ENCODE results near the gene NHLH1. TPM values are rescaled to one million over a fixed set of nuclear protein-coding genes. Genes with fewer than 3 reads are reported as not detected.

The NHLH1 gene
- total and polyA plus RNA-seq, 8 donors, result 0.11 to 0.14 TPM; not detected in 6

- Histone ChIP-seq H3K27ac (no peak overlapping the region), H3K4me3 (no peak overlapping the region), H3K9me3 (no peaks in the 10 kb centered on the region), H3K27me3 (no peaks in the 10 kb centered on the region), H3K36me3 (no peaks in the 10 kb centered on the region), H3K4me1 (no peaks in the 10 kb centered on the region)
- DNase-seq, result no peak
- 81 to 89% methylated on average over 4 of the region's 4 CpGs for WGBS, 2 donors
- intact Hi-C loops (cut with DNase I), result no loop called here
- no peak for FAIRE-seq
- TF ChIP-seq CTCF (IDR thresholded peaks at IDR 0.05), result no peak
- no peak for ATAC-seq
Observed at GRCh38 chr1:160408864-160409263, 42.0 kb downstream of the NHLH1 start.

DNA sequence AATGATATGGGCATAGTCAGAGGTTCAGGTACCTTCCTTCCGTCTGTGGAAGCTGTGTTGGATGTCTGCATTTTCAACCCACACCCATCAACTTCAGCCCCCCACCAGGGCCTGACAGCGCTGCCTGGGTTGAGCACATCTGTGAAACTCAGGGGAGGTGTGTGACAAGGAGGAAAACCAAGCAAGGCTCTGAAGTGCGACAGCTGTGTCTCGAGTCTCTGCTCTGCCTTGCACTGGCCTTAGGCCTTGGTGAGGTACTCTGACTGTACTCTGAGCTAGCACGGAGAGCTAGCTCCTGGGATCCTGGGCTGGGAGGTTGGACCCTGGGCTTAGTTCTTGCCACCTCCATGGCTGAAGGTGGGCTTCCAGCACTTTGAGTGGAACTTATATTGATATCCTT is 42.6 kb downstream of the NHLH1 start:
- ATAC-seq (no peak), FAIRE-seq (no peak), DNase-seq (no peak)
- Histone ChIP-seq H3K27me3 (no peaks in the 10 kb centered on the region), H3K4me1 (no peaks in the 10 kb centered on the region), H3K36me3 (no peaks in the 10 kb centered on the region), H3K4me3 (no peak overlapping the region), H3K27ac (no peak overlapping the region), H3K9me3 (no peaks in the 10 kb centered on the region)
- whole genome bisulfite sequencing, 2 donors, result 76 to 82% methylated on average over 5 of the region's 5 CpGs
- TF ChIP-seq CTCF (IDR thresholded peaks at IDR 0.05), result no peak
- intact Hi-C loops (cut with DNase I), result no loop called here

DNA sequence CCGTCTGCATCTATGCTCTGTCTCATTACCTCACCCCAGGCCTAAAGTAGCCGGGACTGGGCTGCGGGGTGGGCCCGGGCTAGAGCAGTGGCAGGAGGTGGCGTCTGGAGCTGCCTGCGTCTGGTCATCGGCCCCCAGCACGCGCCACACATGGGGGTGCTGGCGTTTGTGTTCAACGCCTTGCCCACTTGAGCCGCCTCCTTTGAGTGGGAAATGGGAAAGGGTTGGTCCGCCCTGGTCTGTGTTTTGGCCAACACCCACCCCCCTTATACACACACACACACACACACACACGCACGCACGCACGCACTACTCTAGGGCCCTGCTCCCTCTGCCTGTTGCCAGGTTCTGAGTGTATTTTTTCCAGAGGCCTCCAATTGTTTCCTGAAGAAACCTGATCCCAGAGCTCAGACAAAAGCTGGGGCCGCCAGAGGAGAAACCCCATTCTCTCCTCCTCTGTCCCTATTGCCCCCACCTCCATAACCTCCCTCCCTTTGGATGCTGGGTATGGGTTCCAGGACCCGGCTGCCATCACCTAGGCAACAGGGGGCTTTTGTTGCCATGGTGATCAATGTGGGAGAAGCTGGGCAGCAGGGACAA is 43.6 kb downstream of the NHLH1 start:
- Histone ChIP-seq H3K9me3 (no peaks in the 10 kb centered on the region), H3K4me3 (no peak overlapping the region), H3K27me3 (no peaks in the 10 kb centered on the region), H3K27ac (no peak overlapping the region), H3K4me1 (no peaks in the 10 kb centered on the region), H3K36me3 (no peaks in the 10 kb centered on the region)
- DNase-seq (no peak), ATAC-seq (peak in 1 of 4 donors; percentile 34), FAIRE-seq (no peak)
- intact Hi-C loops (cut with DNase I), result no loop called here
- WGBS, 2 donors, result 84% methylated on average over 19 of the region's 19 CpGs
- TF ChIP-seq CTCF (IDR thresholded peaks at IDR 0.05), result no peak

DNA sequence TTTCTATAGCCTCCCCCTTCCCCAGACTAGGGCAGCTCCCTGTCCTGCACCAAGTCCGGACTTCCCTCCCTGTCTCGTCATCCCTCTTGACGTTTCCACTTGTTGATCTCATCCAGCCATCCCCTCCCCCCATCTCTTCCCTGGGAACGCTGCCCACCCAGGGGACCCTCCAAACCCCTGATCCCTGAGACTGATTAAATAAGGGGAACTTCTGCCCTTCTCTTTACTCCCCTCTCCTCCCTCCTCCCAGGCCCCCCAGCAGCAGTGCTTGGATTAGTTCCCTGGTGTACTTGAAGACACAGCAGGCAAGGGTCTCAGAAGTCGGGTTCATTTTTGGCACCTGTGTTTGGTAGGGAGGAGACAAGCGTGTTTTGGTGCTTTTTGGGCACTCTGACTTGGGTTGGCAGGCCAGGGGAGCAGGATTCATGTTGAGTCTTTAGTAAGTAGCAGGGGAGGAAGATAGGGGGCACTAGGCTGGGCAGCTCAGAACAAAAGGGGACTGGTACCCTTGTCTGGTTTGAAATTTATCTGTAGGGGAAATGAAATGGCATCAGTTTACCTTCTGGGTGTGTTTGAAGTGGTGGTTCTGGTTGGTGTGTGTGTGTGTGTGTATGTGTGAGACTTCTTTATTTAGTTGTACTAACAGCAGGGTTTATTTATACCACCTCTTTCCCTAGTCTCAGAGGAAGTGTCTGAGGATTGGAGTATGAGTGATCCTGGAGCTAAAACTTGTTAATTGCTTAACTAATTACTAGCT is 44.6 kb downstream of the NHLH1 start:
- ATAC-seq (no peak), DNase-seq (no peak), FAIRE-seq (no peak)
- H3K36me3 ChIP-seq, result no peaks in the 10 kb centered on the region
- H3K4me3 ChIP-seq, result no peak overlapping the region
- 72 to 76% methylated on average over 6 of the region's 6 CpGs for WGBS, 2 donors
- H3K4me1 ChIP-seq, result no peaks in the 10 kb centered on the region
- intact Hi-C loops (cut with DNase I), result no loop called here
- no peaks in the 10 kb centered on the region for H3K27me3 ChIP-seq
- H3K9me3 ChIP-seq, result no peaks in the 10 kb centered on the region
- TF ChIP-seq CTCF (IDR thresholded peaks at IDR 0.05), result no peak
- H3K27ac ChIP-seq, result no peak overlapping the region

GRCh38 chr1:160412028-160412362 is 45.1 kb downstream of the NHLH1 start:
- intact Hi-C loops (cut with DNase I), result no loop called here
- no peak for FAIRE-seq
- Histone ChIP-seq H3K9me3 (no peaks in the 10 kb centered on the region), H3K4me1 (no peaks in the 10 kb centered on the region), H3K36me3 (no peaks in the 10 kb centered on the region), H3K27ac (no peak overlapping the region), H3K27me3 (no peaks in the 10 kb centered on the region), H3K4me3 (no peak overlapping the region)
- no peak for ATAC-seq
- TF ChIP-seq CTCF (IDR thresholded peaks at IDR 0.05), result no peak
- DNase-seq, result no peak
- 70 to 77% methylated on average over 3 of the region's 3 CpGs for WGBS, 2 donors
